HepG2 (cell line): ENCODE data around the gene CTIF.

Experiments used
- CTCF ChIP-seq: sonication (generic); formaldehyde crosslinking; IDR thresholded peaks from 2 replicates; pipeline ENCODE4 v1.5.0; 2020; ENCODE audit warnings: mild to moderate bottlenecking, missing genetic modification reagents, moderate library complexity
- DPF2 ChIP-seq: sonication (generic); formaldehyde crosslinking; IDR thresholded peaks from 2 replicates; pipeline ENCODE4 v1.4.0; 2020; ENCODE audit warnings: mild to moderate bottlenecking, low read depth, missing genetic modification reagents, borderline replicate concordance
- FOXM1 ChIP-seq: sonication (generic); formaldehyde crosslinking; IDR thresholded peaks from 2 replicates; pipeline ENCODE4 v1.5.0; 2020; ENCODE audit warnings: missing genetic modification reagents
- HIVEP1 ChIP-seq: sonication (generic); formaldehyde crosslinking; IDR thresholded peaks from 2 replicates; pipeline ENCODE4 v1.4.0; 2020; ENCODE audit warnings: mild to moderate bottlenecking, missing genetic modification reagents
- HNF4G ChIP-seq, 2 experiments: sonication (generic) in 1 of 2; formaldehyde crosslinking in 1 of 2; IDR thresholded peaks; 2 replicates each; pipeline versions ENCODE4 v1.4.0 to v1.6.1; 2011 to 2020; ENCODE audit warnings: borderline replicate concordance in 2 of 2, low read depth in 2 of 2, mild to moderate bottlenecking in 2 of 2, low read length in 1 of 2, missing genetic modification reagents in 1 of 2, moderate library complexity in 1 of 2
- JUN ChIP-seq: sonication (generic); formaldehyde crosslinking; IDR thresholded peaks from 2 replicates; pipeline ENCODE4 v1.4.0; 2020; ENCODE audit warnings: mild to moderate bottlenecking, missing genetic modification reagents
- MED1 ChIP-seq: sonication (generic); formaldehyde crosslinking; IDR thresholded peaks from 2 replicates; pipeline ENCODE4 v1.4.0; 2020; ENCODE audit warnings: missing genetic modification reagents
- NFYB ChIP-seq: sonication (generic); formaldehyde crosslinking; IDR thresholded peaks from 2 replicates; pipeline ENCODE4 v1.4.0; 2020; ENCODE audit warnings: missing genetic modification reagents
- ZNF274 ChIP-seq: sonication (generic); formaldehyde crosslinking; IDR thresholded peaks from 2 replicates; pipeline ENCODE4 v1.5.1; 2020; ENCODE audit warnings: mild to moderate bottlenecking, missing genetic modification reagents

- TF ChIP-seq HNF4G (IDR thresholded peaks at IDR 0.05; ENCODE audit: borderline replicate concordance, low read depth, low read length): no peak
- no peak for TF ChIP-seq HNF4G (CRISPR knock-in tag; IDR thresholded peaks at IDR 0.05; ENCODE audit: borderline replicate concordance, low read depth)
- TF ChIP-seq ZNF274 (CRISPR knock-in tag): no peak
- TF ChIP-seq CTCF (CRISPR knock-in tag): no peak
- TF ChIP-seq JUN (CRISPR knock-in tag): no peak
- no peak for TF ChIP-seq FOXM1 (CRISPR knock-in tag)
- no peak for TF ChIP-seq MED1 (CRISPR knock-in tag)
- TF ChIP-seq HIVEP1 (CRISPR knock-in tag): no peak
- no peak for TF ChIP-seq DPF2 (CRISPR knock-in tag)
- TF ChIP-seq NFYB: no peak
Observed at GRCh38 chr18:48825101-48825745, 286.4 kb downstream of the CTIF start.
